T-helper 9 cell (primary cell): ENCODE data around the gene FAM163B.

Experiments
- DNase-seq: peaks from one replicate; pipeline ENCODE4 v3.0.0-alpha.2; 2020

The FAM163B gene

DNA sequence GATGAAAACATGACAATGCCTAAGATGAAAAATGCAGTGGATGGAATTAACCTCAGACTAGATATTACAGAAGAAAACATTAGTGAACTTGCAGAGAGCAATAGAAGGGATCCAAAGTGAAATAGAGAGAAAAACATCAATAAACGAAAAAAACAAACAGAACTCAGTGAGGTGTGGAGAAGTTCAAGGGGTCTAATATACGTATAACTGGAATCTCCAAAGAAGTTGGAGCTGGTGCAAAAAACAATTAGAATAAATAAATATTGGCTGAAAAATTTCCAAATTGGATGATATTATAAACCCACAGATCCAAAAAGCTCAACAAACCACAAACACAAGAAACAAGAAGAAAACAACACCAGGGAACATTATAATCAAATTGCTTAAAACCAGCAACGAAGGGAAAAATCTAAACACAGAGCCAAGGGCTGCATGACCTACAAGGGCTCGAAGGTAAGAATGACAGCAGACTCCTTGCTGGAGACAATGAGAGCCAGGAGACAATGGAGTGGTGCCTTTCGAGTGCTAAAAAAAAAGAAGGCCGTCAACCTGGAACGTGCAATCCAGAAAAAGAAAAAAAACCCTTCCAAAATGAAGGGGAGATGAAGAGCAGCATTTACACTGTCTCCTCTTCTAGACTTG, 11.8 kb downstream of the FAM163B start:
- DNase-seq = no peak

DNA sequence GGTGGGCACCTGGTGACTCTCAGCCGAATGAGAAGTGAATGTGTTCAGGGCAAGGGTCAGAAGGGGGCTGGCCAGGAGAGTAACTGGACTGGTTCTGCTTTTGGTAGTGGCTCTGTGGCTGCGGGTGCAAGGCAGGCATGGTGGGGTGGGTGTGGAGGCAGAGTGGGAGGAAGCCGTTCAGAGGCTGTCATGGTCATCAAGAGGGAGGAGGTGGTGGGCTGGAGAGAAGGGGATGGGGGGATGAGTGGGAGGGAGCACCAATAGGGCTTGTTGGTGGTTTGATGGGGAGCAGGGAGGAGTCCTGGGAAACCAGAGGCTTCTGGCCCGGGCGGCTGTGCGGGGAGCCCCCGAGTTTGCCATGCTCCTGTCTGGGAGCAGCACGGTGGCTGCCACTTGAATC, 13.3 kb downstream of the FAM163B start:
- no peak for DNase-seq

DNA sequence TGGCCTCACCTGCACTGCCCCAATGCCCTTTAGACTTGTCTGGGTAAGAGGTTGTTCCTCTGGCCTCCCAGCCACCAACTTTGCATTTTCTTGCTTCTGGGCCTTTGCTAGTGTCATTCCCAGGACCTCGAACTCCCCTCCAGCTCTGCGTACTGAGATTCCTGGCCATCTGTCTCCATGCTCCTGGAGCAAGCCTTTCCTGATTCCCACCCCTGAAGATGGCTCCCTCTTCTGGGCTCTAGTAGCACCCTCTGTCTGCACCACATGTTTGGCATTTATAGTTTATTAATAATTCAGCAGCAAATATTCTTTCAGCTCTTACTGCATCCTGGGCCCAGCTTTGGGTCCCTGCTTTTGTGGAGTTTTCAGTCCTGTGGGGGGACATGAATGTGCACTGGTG, 14.9 kb downstream of the FAM163B start:
- DNase-seq = no peak

DNA sequence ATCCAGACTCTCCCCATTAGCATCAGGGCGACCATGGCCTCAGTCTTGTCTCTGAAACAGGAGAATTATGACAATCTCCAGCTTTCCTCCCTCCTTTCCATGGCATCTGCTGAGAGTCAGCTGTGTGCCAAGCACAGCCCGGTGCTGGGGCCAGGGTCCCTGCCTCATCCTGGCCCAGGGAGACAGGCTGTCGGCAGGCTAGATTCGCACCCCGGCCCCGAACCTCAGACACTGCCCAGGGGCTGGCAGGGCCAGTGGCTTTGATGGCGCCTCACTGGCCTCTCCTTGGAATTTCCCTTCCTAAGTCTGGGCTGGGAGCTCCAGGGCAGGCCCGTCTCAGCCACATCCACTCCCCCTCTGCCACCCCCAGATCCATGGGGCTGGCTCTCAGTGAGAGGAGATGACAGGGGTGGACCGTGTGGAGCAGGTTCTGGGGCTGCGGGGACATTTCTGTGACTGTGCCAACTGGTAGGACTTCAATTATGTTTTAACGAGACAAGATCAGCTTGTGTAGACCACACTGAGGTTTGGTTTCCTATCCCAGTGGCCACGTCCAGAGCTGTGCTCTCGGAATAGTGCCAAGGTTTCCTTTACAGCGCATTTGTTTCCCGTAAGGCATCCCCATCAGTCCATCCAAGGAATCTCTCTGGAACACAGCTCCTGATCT, 15.5 kb downstream of the FAM163B start:
- DNase-seq = no peak

GRCh38 chr9:133592731-133593409, 16.3 kb downstream of the FAM163B start:
- DNase-seq = no peak

GRCh38 chr9:133591985-133592384, 17.2 kb downstream of the FAM163B start:
- no peak for DNase-seq

GRCh38 chr9:133591116-133591910, 17.9 kb downstream of the FAM163B start:
- no peak for DNase-seq

- DNase-seq = no peak
Observed at GRCh38 chr9:133590231-133590855, 18.8 kb downstream of the FAM163B start.

DNA sequence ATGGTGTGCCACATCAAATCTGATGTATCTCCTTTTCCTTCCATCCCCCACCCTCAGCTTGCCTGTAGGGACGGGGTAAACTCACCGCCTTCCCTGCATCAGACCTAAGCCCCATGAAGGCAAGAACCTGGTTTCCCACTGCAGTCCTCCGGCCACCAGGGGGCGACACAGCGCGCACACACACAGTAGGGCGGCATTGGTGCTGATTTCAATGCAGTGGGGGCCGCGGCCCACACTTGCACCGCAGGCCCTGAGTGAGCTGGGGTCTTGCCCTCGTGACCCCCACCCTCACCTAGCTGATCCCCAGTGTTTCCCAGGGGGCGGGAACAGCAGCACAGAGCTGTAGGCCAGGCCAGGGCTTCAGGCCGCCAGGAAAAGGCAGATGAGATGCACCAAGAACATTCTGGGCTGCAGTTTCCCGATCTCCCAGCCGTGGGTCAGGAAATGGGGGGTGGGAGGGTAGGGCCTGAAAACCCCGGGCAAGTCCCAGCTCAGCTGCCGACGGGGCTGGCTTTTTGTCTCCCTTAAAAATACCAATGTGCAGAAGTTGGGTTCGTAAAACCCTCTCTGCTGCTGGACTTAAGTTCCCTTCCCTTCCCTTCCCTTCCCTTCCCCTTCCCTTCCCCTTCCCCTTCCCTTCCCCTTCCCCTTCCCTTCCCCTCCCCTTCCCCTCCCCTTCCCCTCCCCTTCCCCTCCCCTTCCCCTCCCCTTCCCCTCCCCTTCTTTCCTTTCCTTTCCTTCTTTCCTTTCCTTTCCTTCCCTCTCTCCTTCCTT, 19.5 kb downstream of the FAM163B start:
- DNase-seq = peak; percentile 48

- DNase-seq = no peak
Observed at GRCh38 chr9:133587466-133587865, 21.7 kb downstream of the FAM163B start.

GRCh38 chr9:133587051-133587450, 22.1 kb downstream of the FAM163B start:
- no peak for DNase-seq

GRCh38 chr9:133585481-133586351, 23.5 kb downstream of the FAM163B start:
- DNase-seq = no peak

DNA sequence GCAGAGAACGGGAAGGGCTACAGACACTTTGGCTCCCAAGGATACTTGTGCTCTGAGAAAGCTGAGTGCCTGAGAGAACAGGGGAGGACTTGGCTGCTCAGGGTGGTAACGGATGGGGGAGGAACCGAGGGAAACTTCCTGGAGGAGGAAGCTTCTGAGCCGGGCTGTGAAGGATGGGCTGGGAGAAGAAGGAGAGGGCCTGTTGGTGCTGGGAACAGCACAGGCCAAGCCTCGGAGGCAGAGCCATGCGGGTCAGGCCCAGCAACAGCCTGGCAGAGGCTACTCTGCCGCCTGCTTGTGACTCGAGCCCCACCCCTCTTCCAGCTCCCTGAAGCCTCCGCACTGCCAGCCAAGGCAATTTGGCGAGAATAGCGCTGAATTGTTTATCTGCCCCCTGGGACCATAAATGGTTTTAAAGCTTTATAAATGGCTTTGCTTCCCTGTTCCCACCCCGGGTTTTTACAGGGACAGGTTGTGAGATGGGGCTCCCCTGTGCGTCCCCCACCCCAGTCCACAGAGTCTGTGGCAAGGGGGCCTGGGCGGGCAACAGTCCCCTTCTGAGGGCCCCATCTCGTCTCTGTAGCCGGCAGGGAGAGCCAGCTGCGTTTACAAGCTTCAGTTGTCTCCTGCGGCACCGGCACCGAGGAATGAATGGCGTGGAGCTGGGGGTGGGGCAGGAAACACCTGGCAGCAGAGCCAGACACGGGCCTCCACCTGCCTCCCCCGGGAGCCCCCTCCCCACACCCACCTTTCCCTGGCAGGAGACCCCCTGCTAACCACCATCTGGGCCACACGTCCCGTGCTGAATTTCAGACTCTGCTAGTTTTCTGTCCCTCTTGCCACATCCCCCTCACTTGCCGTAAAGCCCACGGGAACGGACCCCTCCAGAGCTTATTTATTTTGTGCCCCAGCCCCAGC, 24.4 kb downstream of the FAM163B start:
- DNase-seq = no peak

- no peak for DNase-seq
Observed at GRCh38 chr9:133584167-133584558, 25.0 kb downstream of the FAM163B start.

GRCh38 chr9:133583586-133583985, 25.6 kb downstream of the FAM163B start:
- DNase-seq = no peak

GRCh38 chr9:133583111-133583510, 26.1 kb downstream of the FAM163B start:
- DNase-seq = no peak

DNA sequence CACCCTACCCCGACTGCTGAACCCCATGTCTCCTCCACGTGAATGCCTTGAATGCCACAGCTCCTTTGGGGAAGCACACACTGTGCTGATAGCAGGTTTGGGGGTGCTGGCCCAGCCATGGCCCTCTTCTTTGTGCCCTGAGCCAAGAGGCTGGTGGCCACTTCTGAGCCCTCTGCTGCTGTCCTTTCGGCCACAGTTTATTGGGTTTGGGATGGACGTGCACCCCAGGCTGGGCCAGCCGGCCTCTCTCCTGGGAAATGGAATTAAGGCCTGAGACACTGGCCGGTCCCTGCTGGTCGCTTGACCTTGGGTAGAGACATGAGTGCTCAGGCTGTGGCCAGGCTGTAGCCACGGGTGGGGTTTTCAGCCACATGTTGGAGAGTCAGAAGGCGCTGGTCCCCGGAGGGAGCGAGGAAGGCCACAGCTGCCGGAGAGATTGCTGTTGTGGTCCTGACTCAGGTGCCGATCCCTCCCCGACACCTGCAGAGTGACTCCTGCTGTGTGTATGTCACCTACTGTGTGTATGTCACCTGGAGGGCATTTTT, 26.6 kb downstream of the FAM163B start:
- DNase-seq = no peak

- no peak for DNase-seq
Observed at GRCh38 chr9:133581513-133582343, 27.5 kb downstream of the FAM163B start.

DNA sequence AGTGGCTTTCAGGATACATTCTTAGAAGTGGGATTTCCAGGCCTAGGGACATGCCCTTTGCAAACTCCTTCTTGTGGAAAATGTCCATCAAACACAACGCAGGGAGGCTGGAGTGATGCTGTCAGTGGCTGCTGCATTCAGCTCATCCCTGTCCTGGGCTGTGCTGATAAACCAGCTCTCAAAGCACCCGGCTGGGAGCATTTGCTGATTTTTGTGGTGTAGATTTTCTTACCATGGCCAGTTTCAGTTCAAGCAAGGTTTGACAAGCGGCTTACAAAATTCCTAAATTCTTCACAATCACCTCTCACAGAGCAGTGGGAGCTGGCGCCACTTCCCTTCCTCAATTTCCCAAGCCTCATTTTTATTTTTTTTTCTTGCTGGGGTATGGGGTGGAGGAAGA, 28.2 kb downstream of the FAM163B start:
- no peak for DNase-seq
